Neural progenitor cell (in vitro differentiated cells): ENCODE measurements around the gene WDPCP. TPM values are rescaled to one million over a fixed set of nuclear protein-coding genes. Genes with fewer than 3 reads are reported as not detected.

Experiments
- DNase-seq: peaks from one replicate; pipeline ENCODE4 v3.0.0-alpha.2; 2016; ENCODE audit warnings: low spot score
- H2AFZ ChIP-seq: fragments of 200-600 bp; sonication (generic); replicated peaks from 2 replicates; pipeline ENCODE4 v1.6.1; 2016; ENCODE audit warnings: antibody characterized with exemption
- H3F3A ChIP-seq: fragments of 200-600 bp; sonication (generic); 2 replicates; pipeline ENCODE4 v1.6.1; 2016; ENCODE audit warnings: antibody characterized with exemption, low read depth
- H3K27ac ChIP-seq: fragments of 200-600 bp; sonication (generic); 2 replicates; pipeline ENCODE4 v1.5.1; 2016; ENCODE audit warnings: mild to moderate bottlenecking
- H3K27me3 ChIP-seq: fragments of 200-600 bp; sonication (generic); 2 replicates; pipeline ENCODE4 v1.6.1; 2016; ENCODE audit warnings: mild to moderate bottlenecking, moderate library complexity
- H3K36me3 ChIP-seq: fragments of 200-600 bp; sonication (generic); 2 replicates; pipeline ENCODE4 v1.5.1; 2016
- H3K4me1 ChIP-seq: fragments of 200-600 bp; sonication (generic); 2 replicates; pipeline ENCODE4 v1.6.1; 2016; ENCODE audit warnings: mixed run types
- H3K4me2 ChIP-seq: fragments of 200-600 bp; sonication (generic); 2 replicates; pipeline ENCODE4 v1.6.1; 2016
- H3K4me3 ChIP-seq: fragments of 200-600 bp; sonication (generic); 2 replicates; pipeline ENCODE4 v1.5.1; 2016
- H3K79me2 ChIP-seq: fragments of 200-600 bp; sonication (generic); 2 replicates; pipeline ENCODE4 v1.6.1; 2016; ENCODE audit warnings: low read depth
- H3K9ac ChIP-seq: fragments of 200-600 bp; sonication (generic); 2 replicates; pipeline ENCODE4 v1.6.1; 2016
- H3K9me3 ChIP-seq: fragments of 200-600 bp; sonication (generic); 2 replicates; pipeline ENCODE4 v1.5.1; 2016; ENCODE audit warnings: low read depth
- H4K20me1 ChIP-seq: fragments of 200-600 bp; sonication (generic); 2 replicates; pipeline ENCODE4 v1.6.1; 2016; ENCODE audit warnings: low read depth
- H3K27ac Mint-ChIP-seq: 3 replicates; pipeline ENCODE4 v1.8.0; 2021; ENCODE audit warnings: mixed read lengths
- H3K27me3 Mint-ChIP-seq: 2 replicates; pipeline ENCODE4 v1.8.0; 2022; ENCODE audit warnings: low read depth, mild to moderate bottlenecking, inconsistent platforms, moderate library complexity, mixed read lengths; ENCODE audit not compliant: insufficient read depth
- H3K36me3 Mint-ChIP-seq: 3 replicates; pipeline ENCODE4 v1.8.0; 2021; ENCODE audit warnings: mixed read lengths
- H3K4me1 Mint-ChIP-seq: 3 replicates; pipeline ENCODE4 v1.8.0; 2021; ENCODE audit warnings: mixed read lengths
- H3K4me3 Mint-ChIP-seq: 3 replicates; pipeline ENCODE4 v1.8.0; 2021; ENCODE audit warnings: mild to moderate bottlenecking, moderate library complexity, mixed read lengths
- H3K9me3 Mint-ChIP-seq: 3 replicates; pipeline ENCODE4 v1.8.0; 2020; ENCODE audit warnings: mixed read lengths
- EZH2 ChIP-seq: fragments of 200-600 bp; sonication (generic); IDR thresholded peaks from 2 replicates; pipeline ENCODE4 v1.6.1; 2017; ENCODE audit warnings: antibody characterized with exemption, mild to moderate bottlenecking, moderate library complexity
- EZH2phosphoT487 ChIP-seq: fragments of 200-600 bp; sonication (generic); IDR thresholded peaks from 2 replicates; pipeline ENCODE4 v1.6.1; 2017; ENCODE audit warnings: antibody characterized with exemption
- total RNA-seq: library from RNA; depleted of rRNA; stranded (reverse); fragments of >200 nt; gene quantifications from 2 replicates; pipeline ENCODE4 v1.2.3, GENCODE V29; 2015; ENCODE audit warnings: low replicate concordance
- TF ChIP-seq, protein P1 (sequence below): fragments of 200-600 bp; sonication (generic); IDR thresholded peaks from 2 replicates; pipeline ENCODE4 v1.5.1; 2017; ENCODE audit warnings: antibody characterized with exemption, mild to moderate bottlenecking

The WDPCP gene
- total RNA-seq, 1 donor from 2014 or later = 11.4 TPM

DNA sequence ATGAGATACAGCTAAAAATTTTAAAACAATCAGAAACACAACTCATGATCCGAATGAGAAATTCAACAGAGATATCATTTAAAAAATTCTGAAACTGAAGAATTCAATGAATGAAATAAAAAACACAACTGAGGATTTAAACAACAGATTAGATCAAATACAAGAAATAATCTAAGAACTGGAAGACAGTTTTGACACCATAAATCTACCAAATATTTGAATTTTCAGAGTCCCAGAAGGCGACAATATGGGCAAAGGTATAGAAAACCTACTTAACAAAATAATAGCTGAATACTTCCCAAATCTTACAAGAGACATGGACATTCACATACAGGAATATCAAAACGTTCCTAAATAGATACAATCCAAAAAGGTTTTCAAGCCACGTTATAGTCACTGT is 315.7 kb downstream of the WDPCP start:
- Mint-ChIP-seq H3K36me3 (peaks cover 4% of the 10 kb centered on the region), H3K27me3 (no peaks in the 10 kb centered on the region), H3K27ac (no peak overlapping the region), H3K9me3 (peaks cover 24% of the 10 kb centered on the region), H3K4me1 (no peaks in the 10 kb centered on the region), H3K4me3 (no peak overlapping the region)
- no peak for TF ChIP-seq EZH2phosphoT487
- no peak for TF ChIP-seq EZH2
- TF ChIP-seq, protein P1, sequence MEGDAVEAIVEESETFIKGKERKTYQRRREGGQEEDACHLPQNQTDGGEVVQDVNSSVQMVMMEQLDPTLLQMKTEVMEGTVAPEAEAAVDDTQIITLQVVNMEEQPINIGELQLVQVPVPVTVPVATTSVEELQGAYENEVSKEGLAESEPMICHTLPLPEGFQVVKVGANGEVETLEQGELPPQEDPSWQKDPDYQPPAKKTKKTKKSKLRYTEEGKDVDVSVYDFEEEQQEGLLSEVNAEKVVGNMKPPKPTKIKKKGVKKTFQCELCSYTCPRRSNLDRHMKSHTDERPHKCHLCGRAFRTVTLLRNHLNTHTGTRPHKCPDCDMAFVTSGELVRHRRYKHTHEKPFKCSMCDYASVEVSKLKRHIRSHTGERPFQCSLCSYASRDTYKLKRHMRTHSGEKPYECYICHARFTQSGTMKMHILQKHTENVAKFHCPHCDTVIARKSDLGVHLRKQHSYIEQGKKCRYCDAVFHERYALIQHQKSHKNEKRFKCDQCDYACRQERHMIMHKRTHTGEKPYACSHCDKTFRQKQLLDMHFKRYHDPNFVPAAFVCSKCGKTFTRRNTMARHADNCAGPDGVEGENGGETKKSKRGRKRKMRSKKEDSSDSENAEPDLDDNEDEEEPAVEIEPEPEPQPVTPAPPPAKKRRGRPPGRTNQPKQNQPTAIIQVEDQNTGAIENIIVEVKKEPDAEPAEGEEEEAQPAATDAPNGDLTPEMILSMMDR = no peak
- no peak overlapping the region for H3K4me2 ChIP-seq
- no peak for DNase-seq
- no peak overlapping the region for H3K4me3 ChIP-seq
- no peak overlapping the region for H3K27ac ChIP-seq
- no peaks in the 10 kb centered on the region for H3K36me3 ChIP-seq
- H4K20me1 ChIP-seq = no peaks in the 10 kb centered on the region
- no peaks in the 10 kb centered on the region for H3F3A ChIP-seq
- H3K9ac ChIP-seq = no peak overlapping the region
- H3K9me3 ChIP-seq = peaks cover 23% of the 10 kb centered on the region
- H2AFZ ChIP-seq = no peak overlapping the region
- H3K27me3 ChIP-seq = no peaks in the 10 kb centered on the region
- no peaks in the 10 kb centered on the region for H3K79me2 ChIP-seq
- H3K4me1 ChIP-seq = no peaks in the 10 kb centered on the region

DNA sequence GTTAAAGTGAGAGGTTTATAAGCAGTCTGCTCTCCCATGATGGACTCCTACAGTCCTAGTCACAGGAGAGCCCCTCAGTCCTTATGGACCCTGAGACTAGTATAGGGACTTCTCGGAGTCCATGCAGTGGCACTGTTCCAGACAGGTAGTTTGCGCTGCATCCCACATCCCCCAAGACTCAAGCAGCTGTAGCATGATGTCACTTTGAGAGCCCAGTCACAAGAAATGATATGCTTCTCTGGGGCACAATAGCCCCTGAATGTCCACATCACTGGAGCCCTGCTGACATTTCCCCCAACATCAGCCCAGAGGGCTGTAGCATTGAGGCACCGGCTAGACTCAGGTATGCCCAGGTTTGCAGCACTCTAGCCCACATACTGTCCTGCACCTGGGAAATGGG is 317.6 kb downstream of the WDPCP start:
- DNase-seq = no peak
- Histone ChIP-seq H2AFZ (no peak overlapping the region), H3F3A (no peaks in the 10 kb centered on the region), H3K36me3 (no peaks in the 10 kb centered on the region), H3K9ac (no peak overlapping the region), H3K27ac (no peak overlapping the region), H3K4me3 (no peak overlapping the region), H3K4me1 (no peaks in the 10 kb centered on the region), H3K9me3 (peaks cover 23% of the 10 kb centered on the region), H3K27me3 (no peaks in the 10 kb centered on the region), H4K20me1 (no peaks in the 10 kb centered on the region), H3K4me2 (no peak overlapping the region), H3K79me2 (no peaks in the 10 kb centered on the region)
- Mint-ChIP-seq H3K4me1 (no peaks in the 10 kb centered on the region), H3K36me3 (peaks cover 4% of the 10 kb centered on the region), H3K9me3 (peaks cover 23% of the 10 kb centered on the region), H3K27me3 (no peaks in the 10 kb centered on the region), H3K27ac (no peak overlapping the region), H3K4me3 (no peak overlapping the region)
- TF ChIP-seq EZH2phosphoT487 = no peak
- TF ChIP-seq EZH2 = no peak
- TF ChIP-seq, protein P1 = no peak

DNA sequence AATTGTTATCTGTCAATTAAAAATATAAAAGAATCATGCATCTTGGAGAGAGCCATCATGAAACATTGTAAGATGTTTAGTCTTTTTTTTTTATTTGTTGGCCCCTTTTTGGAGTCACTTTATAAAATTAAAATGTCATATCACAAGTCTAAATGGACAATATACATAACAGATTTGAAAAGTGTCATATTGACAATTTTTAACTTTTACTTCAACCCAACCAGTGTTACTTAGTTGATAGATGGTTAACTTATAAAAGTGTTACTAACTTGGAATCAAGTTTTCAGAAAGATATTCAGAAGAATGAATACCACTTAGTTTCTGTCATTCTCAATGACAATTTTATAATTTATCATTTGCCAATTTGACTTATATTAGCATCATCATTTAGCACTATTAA is 319.3 kb downstream of the WDPCP start:
- peaks cover 19% of the 10 kb centered on the region for H3K9me3 ChIP-seq
- Mint-ChIP-seq H3K4me3 (no peak overlapping the region), H3K27me3 (no peaks in the 10 kb centered on the region), H3K27ac (no peak overlapping the region), H3K9me3 (peaks cover 18% of the 10 kb centered on the region), H3K36me3 (peaks cover 4% of the 10 kb centered on the region), H3K4me1 (no peaks in the 10 kb centered on the region)
- TF ChIP-seq EZH2 (no peak), EZH2phosphoT487 (no peak)
- TF ChIP-seq, protein P1 = no peak
- no peak overlapping the region for H3K4me3 ChIP-seq
- H3K27me3 ChIP-seq = no peaks in the 10 kb centered on the region
- no peak for DNase-seq
- H4K20me1 ChIP-seq = no peaks in the 10 kb centered on the region
- H3K4me1 ChIP-seq = no peaks in the 10 kb centered on the region
- no peak overlapping the region for H3K27ac ChIP-seq
- H3K9ac ChIP-seq = no peak overlapping the region
- H3K4me2 ChIP-seq = no peak overlapping the region
- H2AFZ ChIP-seq = no peak overlapping the region
- no peaks in the 10 kb centered on the region for H3K36me3 ChIP-seq
- no peaks in the 10 kb centered on the region for H3F3A ChIP-seq
- no peaks in the 10 kb centered on the region for H3K79me2 ChIP-seq
